Osteoblast (primary cell): Measurements from ENCODE around the gene TSEN2. TPM values are rescaled to one million over a fixed set of nuclear protein-coding genes. Genes with fewer than 3 reads are reported as not detected.

ENCODE experiments used
- DNase-seq: peaks from one replicate; pipeline ENCODE4 v3.0.0; 2011; ENCODE audit warnings: low spot score, mixed read lengths; ENCODE audit not compliant: insufficient read length; ENCODE audit errors: missing footprints
- H2AFZ ChIP-seq: 2 replicates; pipeline ENCODE4 v1.6.0; 2011; ENCODE audit warnings: mild to moderate bottlenecking, low read length
- H3K27ac ChIP-seq: 2 replicates; pipeline ENCODE4 v1.5.1; 2011; ENCODE audit warnings: mild to moderate bottlenecking, low read depth, low read length, moderate library complexity
- H3K27me3 ChIP-seq: 2 replicates; pipeline ENCODE4 v1.6.0; 2012; ENCODE audit warnings: mild to moderate bottlenecking, control low read depth, inconsistent platforms, low read length, moderate library complexity; ENCODE audit not compliant: insufficient read depth
- H3K36me3 ChIP-seq: 2 replicates; pipeline ENCODE4 v1.5.1; 2011; ENCODE audit warnings: mild to moderate bottlenecking, low read length, control low read depth, moderate library complexity; ENCODE audit not compliant: insufficient read depth
- H3K4me1 ChIP-seq: 2 replicates; pipeline ENCODE4 v1.5.1; 2011; ENCODE audit warnings: mild to moderate bottlenecking, low read length, control low read depth, moderate library complexity; ENCODE audit not compliant: insufficient read depth
- H3K4me2 ChIP-seq: 2 replicates; pipeline ENCODE4 v1.6.0; 2011; ENCODE audit warnings: mild to moderate bottlenecking, low read length; ENCODE audit not compliant: insufficient read depth
- H3K4me3 ChIP-seq: fragments of 200-600 bp; sonication (generic); 3 replicates; pipeline ENCODE4 v1.5.1; 2012; ENCODE audit warnings: mild to moderate bottlenecking, low read length, inconsistent platforms; ENCODE audit not compliant: insufficient read depth
- H3K79me2 ChIP-seq: 2 replicates; pipeline ENCODE4 v1.6.0; 2012; ENCODE audit warnings: mild to moderate bottlenecking, low read length, control low read depth, inconsistent platforms; ENCODE audit not compliant: insufficient read depth
- H3K9me3 ChIP-seq: 2 replicates; pipeline ENCODE4 v1.5.1; 2011; ENCODE audit warnings: low read depth, low read length, control low read depth
- H4K20me1 ChIP-seq: 2 replicates; pipeline ENCODE4 v1.6.0; 2012; ENCODE audit warnings: mild to moderate bottlenecking, low read length, control low read depth; ENCODE audit not compliant: insufficient read depth
- total RNA-seq: library from RNA; depleted of rRNA; stranded (reverse); fragments of >200 nt; gene quantifications from 2 replicates; pipeline ENCODE4 v1.2.3, GENCODE V29; 2012
- TF ChIP-seq, protein P1 (sequence below): IDR thresholded peaks from 2 replicates; pipeline ENCODE4 v1.5.1; 2011; ENCODE audit warnings: mild to moderate bottlenecking, low read depth, low read length, moderate library complexity; ENCODE audit errors: extremely low read depth

The TSEN2 gene
- 13.0 and 14.1 TPM in 2 replicates for total RNA-seq

- Histone ChIP-seq H3K79me2 (peaks cover 30% of the 10 kb centered on the region), H3K4me1 (peaks cover 17% of the 10 kb centered on the region), H2AFZ (peak within 1 kb of the TSS; percentile 98), H3K27me3 (no peaks in the 10 kb centered on the region), H3K4me2 (peak within 1 kb of the TSS; percentile 99), H4K20me1 (no peaks in the 10 kb centered on the region), H3K36me3 (no peaks in the 10 kb centered on the region), H3K4me3 (peak within 1 kb of the TSS; percentile 84), H3K9me3 (no peaks in the 10 kb centered on the region), H3K27ac (no peak within 1 kb of the TSS)
- DNase-seq, result peak; percentile 99
- TF ChIP-seq, protein P1, sequence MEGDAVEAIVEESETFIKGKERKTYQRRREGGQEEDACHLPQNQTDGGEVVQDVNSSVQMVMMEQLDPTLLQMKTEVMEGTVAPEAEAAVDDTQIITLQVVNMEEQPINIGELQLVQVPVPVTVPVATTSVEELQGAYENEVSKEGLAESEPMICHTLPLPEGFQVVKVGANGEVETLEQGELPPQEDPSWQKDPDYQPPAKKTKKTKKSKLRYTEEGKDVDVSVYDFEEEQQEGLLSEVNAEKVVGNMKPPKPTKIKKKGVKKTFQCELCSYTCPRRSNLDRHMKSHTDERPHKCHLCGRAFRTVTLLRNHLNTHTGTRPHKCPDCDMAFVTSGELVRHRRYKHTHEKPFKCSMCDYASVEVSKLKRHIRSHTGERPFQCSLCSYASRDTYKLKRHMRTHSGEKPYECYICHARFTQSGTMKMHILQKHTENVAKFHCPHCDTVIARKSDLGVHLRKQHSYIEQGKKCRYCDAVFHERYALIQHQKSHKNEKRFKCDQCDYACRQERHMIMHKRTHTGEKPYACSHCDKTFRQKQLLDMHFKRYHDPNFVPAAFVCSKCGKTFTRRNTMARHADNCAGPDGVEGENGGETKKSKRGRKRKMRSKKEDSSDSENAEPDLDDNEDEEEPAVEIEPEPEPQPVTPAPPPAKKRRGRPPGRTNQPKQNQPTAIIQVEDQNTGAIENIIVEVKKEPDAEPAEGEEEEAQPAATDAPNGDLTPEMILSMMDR, result peak; percentile 11
These were observed at the start of gene TSEN2 for GRCh38 chr3:12484198-12484982. Gene TSEN2 (plus strand): TSS chr3:12484480. CDS start chr3:12489801, 5,321 bp downstream.

GRCh38 chr3:12436514-12437220, 47.6 kb upstream of the TSEN2 start:
- peak overlapping the region; percentile 26 for H3K27ac ChIP-seq
- TF ChIP-seq, protein P1, result no peak
- H3K4me1 ChIP-seq, result peaks cover 24% of the 10 kb centered on the region
- H2AFZ ChIP-seq, result peak overlapping the region; percentile 85
- no peaks in the 10 kb centered on the region for H3K79me2 ChIP-seq
- peak overlapping the region; percentile 57 for H3K4me3 ChIP-seq
- H3K9me3 ChIP-seq, result no peaks in the 10 kb centered on the region
- H4K20me1 ChIP-seq, result no peaks in the 10 kb centered on the region
- peaks cover 3% of the 10 kb centered on the region for H3K27me3 ChIP-seq
- no peaks in the 10 kb centered on the region for H3K36me3 ChIP-seq
- peak overlapping the region; percentile 83 for H3K4me2 ChIP-seq
- DNase-seq, result peak; percentile 88

- Histone ChIP-seq H3K27ac (peak overlapping the region; percentile 5), H4K20me1 (no peaks in the 10 kb centered on the region), H3K9me3 (no peaks in the 10 kb centered on the region), H3K4me3 (peak overlapping the region; percentile 57), H3K79me2 (no peaks in the 10 kb centered on the region), H2AFZ (peak overlapping the region; percentile 85), H3K27me3 (peaks cover 3% of the 10 kb centered on the region), H3K4me1 (peaks cover 24% of the 10 kb centered on the region), H3K4me2 (peak overlapping the region; percentile 83), H3K36me3 (no peaks in the 10 kb centered on the region)
- TF ChIP-seq, protein P1, result no peak
- DNase-seq, result no peak
These were observed 47.1 kb upstream of the TSEN2 start for GRCh38 chr3:12437221-12437605.

DNA sequence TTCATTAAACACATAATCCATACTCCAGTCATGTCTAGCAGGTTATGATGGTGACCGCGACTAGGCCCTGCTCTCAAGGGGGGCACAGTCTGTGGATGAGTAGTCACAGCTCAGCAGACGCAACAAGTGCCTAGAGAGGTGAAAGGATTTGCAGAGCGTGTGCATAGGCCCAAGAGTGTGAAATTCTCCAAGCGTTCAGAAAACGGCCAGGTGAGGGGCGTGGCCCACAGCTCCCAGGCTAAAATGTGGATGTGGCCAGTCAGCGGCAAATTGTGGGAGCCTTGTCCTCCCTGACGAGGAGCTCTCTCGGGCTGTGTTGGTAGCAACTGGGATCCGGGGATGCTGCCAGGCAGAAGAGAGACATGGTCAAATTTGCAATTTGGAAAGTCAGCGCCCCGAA, 46.4 kb upstream of the TSEN2 start:
- DNase-seq, result no peak
- H3K36me3 ChIP-seq, result no peaks in the 10 kb centered on the region
- TF ChIP-seq, protein P1, result no peak
- H3K27ac ChIP-seq, result no peak overlapping the region
- no peaks in the 10 kb centered on the region for H4K20me1 ChIP-seq
- H3K79me2 ChIP-seq, result no peaks in the 10 kb centered on the region
- H3K9me3 ChIP-seq, result no peaks in the 10 kb centered on the region
- no peak overlapping the region for H2AFZ ChIP-seq
- no peak overlapping the region for H3K4me2 ChIP-seq
- peaks cover 24% of the 10 kb centered on the region for H3K4me1 ChIP-seq
- H3K27me3 ChIP-seq, result peaks cover 3% of the 10 kb centered on the region
- no peak overlapping the region for H3K4me3 ChIP-seq
